Measurements from ENCODE around the gene FAT1.

Gene FAT1

DNA sequence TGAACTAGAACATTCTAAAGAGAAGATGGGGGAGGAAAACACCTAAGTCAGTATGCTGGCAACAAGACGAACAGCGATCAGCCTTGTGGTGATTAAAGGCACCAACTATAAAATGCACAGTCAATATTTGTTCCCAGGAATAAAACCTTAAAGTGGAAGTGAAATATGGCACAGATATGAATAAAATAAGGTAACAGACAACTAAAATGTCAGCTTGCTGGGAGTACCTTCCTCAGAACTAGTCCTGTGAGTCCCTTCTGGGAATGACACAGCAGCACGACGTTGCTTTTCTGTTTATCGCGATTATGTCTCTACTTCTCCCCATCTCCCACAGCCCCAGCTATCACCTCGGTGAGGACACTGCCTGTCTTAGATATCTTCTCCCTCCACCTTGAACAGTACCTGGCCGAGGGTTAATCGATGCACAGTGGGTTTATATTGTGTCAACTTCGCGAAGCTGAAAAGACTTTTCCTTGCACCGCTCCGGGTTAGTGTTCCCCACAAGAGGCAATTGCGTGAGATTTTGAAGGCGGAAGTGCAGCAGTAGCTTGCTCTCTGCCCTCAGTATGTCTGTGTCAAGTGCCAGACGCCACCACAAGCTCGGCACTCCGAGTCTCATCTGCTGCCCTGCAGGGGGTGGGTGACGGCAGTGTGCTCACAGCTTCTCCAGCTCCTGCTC, 185.7 kb downstream of the FAT1 start:
- Histone ChIP-seq H3K4me1 (ENCODE audit: control insufficient read depth in 1 of 2, insufficient read depth in 2 of 2, low read length in 2 of 2) (no peaks in the 10 kb centered on the region), H3K23ac (ENCODE audit: low read length) (no peak overlapping the region), H3K27me3 (ENCODE audit: insufficient read depth, low read length) (no peaks in the 10 kb centered on the region), H2BK5ac (ENCODE audit: low read depth, low read length, poor library complexity) (no peak overlapping the region), H4K12ac (ENCODE audit: low read depth, low read length) (no peak overlapping the region), H3K14ac (ENCODE audit: low read length) (no peak overlapping the region), H2BK120ac (ENCODE audit: insufficient read depth, low read length, poor library complexity) (no peak overlapping the region), H3K27ac (ENCODE audit: low read depth, low read length) (no peak overlapping the region), H2AK5ac (ENCODE audit: low read length) (no peak overlapping the region), H3K18ac (ENCODE audit: low read length) (no peak overlapping the region), H4K8ac (ENCODE audit: low read depth, low read length) (no peak overlapping the region), H3K79me1 (ENCODE audit: low read length) (no peaks in the 10 kb centered on the region), H3K4ac (ENCODE audit: low read depth, low read length) (no peak overlapping the region), H4K91ac (ENCODE audit: low read depth, low read length) (no peak overlapping the region), H3K9me3 (ENCODE audit: insufficient read depth, low read depth, low read length) (peaks cover 5% of the 10 kb centered on the region), H3K79me2 (ENCODE audit: control insufficient read depth, insufficient read depth, low read length, poor library complexity) (no peaks in the 10 kb centered on the region), H3K4me3 (ENCODE audit: low read depth, low read length) (no peak overlapping the region), H2BK12ac (ENCODE audit: low read length) (no peak overlapping the region), H3K4me2 (ENCODE audit: low read length) (no peak overlapping the region), H3K36me3 (ENCODE audit: control insufficient read depth in 1 of 2, insufficient read depth in 2 of 2, low read length in 2 of 2) (no peaks in the 10 kb centered on the region), H2AFZ (ENCODE audit: insufficient read depth, low read length, poor library complexity) (no peak overlapping the region), H3K9ac (ENCODE audit: low read length) (no peak overlapping the region)
- no CpG with 5 or more reads among the region's 19 CpGs for WGBS (ENCODE audit: extremely low coverage, insufficient coverage, insufficient read length)
- DNase-seq = no peak
